Lower leg skin (tissue), 3 donors: Measurements from ENCODE around the gene FBXO46.

Experiments
- CTCF ChIP-seq, 3 donors: fragments of 450-650 bp; IDR thresholded peaks; one replicate each; pipeline ENCODE4 v1.5.1; 2016; ENCODE audit warnings: antibody characterized with exemption in 3 of 3, mild to moderate bottlenecking in 3 of 3, moderate library complexity in 2 of 3
- POLR2A ChIP-seq, 2 donors: fragments of 450-650 bp; IDR thresholded peaks; one replicate each; pipeline ENCODE4 v1.6.1; 2016 to 2017; ENCODE audit warnings: antibody characterized with exemption in 2 of 2, mild to moderate bottlenecking in 1 of 2, moderate library complexity in 1 of 2

- TF ChIP-seq CTCF (IDR thresholded peaks at IDR 0.05) (no peak), POLR2A (IDR thresholded peaks at IDR 0.05) (no peak)
Observed at GRCh38 chr19:45674946-45675345, 55.8 kb downstream of the FBXO46 start.
